ENCODE results near the gene SIRT5.

- TF ChIP-seq GATA2 (IDR thresholded peaks at IDR 0.05; ENCODE audit: low read depth, low read length) (no peak), GATA3 (IDR thresholded peaks at IDR 0.05; ENCODE audit: low read depth, low read length) (no peak)
These were observed 23.7 kb upstream of the SIRT5 start for GRCh38 chr6:13550656-13551055.

Data from SH-SY5Y (cell line).